ENCODE data around the gene NAXD.
"Not testable (repeated sequence)": the region's sequence is repeated elsewhere in the genome, so short reads cannot be mapped to it uniquely, and the experiment has no call there.

Gene NAXD

GRCh38 chr13:110669036-110669435 lies 53.7 kb downstream of the NAXD start:
- DNase-seq: no peak

- DNase-seq: not testable (repeated sequence)
Measured at GRCh38 chr13:110669814-110670213, 54.5 kb downstream of the NAXD start.

- peak; percentile 4 to 55 for DNase-seq
Measured at GRCh38 chr13:110676595-110677587, 61.5 kb downstream of the NAXD start.

- DNase-seq: peak in 1 of 2 donors; percentile 8
Measured at GRCh38 chr13:110677731-110678545, 62.6 kb downstream of the NAXD start.

GRCh38 chr13:110680852-110681251 lies 65.5 kb downstream of the NAXD start:
- DNase-seq: peak in 1 of 2 donors; percentile 30

- no peak for DNase-seq
Measured at GRCh38 chr13:110681868-110682550, 66.7 kb downstream of the NAXD start.

GRCh38 chr13:110682746-110683145 lies 67.4 kb downstream of the NAXD start:
- DNase-seq: no peak

GRCh38 chr13:110683203-110683883 lies 68.0 kb downstream of the NAXD start:
- peak; percentile 23 to 42 for DNase-seq

GRCh38 chr13:110683921-110684320 lies 68.6 kb downstream of the NAXD start:
- no peak for DNase-seq

GRCh38 chr13:110684388-110685056 lies 69.2 kb downstream of the NAXD start:
- DNase-seq: no peak

GRCh38 chr13:110685305-110686020 lies 70.1 kb downstream of the NAXD start:
- no peak for DNase-seq

GRCh38 chr13:110687736-110688135 lies 72.4 kb downstream of the NAXD start:
- no peak for DNase-seq

- DNase-seq: no peak
Measured at GRCh38 chr13:110689041-110689440, 73.7 kb downstream of the NAXD start.

All from CD4-positive, alpha-beta T cell treated with Interleukin-4 for 1 hour (primary cell).